G401 (cell line): ENCODE measurements around the gene HOXD13. TPM values are rescaled to one million over a fixed set of nuclear protein-coding genes. Genes with fewer than 3 reads are reported as not detected.

Experiments
- DNase-seq: peaks from one replicate; pipeline ENCODE4 v3.0.0-alpha.2; 2015; ENCODE audit warnings: low spot score
- in situ Hi-C: cut with HindIII; loops from 2 replicates; pipeline ENCODE4 v1.10.0; 2016; ENCODE audit warnings: low sequenced_read_pairs, mixed read lengths
- total RNA-seq: library from RNA; depleted of rRNA; stranded (reverse); fragments of >200 nt; shearing (Covaris generic); gene quantifications from 2 replicates; pipeline ENCODE4 v1.2.3, GENCODE V29; 2014; rRNA removed

Gene HOXD13
- total RNA-seq, 1 experiment from 2014 or later = not detected

DNA sequence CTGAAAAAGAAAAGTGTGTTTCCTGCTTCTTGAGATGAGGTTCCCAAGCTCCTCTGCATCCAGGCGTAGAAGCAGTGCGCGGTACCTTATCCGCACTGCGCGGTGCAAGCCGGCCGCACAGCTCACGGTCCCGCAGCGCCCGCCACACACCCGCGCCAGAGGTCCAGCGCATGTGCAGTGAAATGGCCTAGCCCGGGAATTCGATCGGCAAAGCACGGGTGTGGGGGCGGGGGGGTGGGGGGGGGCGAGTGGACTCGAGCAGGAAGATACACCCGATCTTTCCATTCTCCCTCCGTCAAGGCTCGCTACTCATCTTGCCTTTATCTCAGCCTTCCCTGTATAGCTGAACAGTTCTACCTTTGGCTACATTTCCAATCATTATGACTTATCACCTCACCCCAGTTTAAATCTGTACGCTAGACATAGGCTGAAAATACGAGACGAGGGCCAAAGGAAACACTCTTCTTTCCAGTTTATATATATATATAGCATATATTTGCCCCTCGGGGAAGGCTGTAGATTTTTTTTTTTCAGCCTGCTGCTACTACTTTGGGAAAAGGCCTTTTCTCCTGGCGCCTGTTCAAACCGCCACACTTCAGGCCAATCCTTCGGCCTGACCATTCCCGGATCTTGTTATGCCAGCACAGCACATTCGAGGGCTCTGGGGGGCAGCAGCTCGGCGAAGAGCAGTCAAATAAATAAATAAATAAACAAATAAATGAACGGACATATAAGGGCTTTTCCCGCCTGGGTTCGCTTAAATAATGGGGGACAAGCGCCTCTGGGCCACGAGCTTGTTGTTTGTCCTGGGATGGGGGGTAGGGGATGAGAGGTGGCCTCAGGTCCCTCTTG is 47.4 kb downstream of the HOXD13 start:
- in situ Hi-C loops = no loop called here
- DNase-seq = no peak

DNA sequence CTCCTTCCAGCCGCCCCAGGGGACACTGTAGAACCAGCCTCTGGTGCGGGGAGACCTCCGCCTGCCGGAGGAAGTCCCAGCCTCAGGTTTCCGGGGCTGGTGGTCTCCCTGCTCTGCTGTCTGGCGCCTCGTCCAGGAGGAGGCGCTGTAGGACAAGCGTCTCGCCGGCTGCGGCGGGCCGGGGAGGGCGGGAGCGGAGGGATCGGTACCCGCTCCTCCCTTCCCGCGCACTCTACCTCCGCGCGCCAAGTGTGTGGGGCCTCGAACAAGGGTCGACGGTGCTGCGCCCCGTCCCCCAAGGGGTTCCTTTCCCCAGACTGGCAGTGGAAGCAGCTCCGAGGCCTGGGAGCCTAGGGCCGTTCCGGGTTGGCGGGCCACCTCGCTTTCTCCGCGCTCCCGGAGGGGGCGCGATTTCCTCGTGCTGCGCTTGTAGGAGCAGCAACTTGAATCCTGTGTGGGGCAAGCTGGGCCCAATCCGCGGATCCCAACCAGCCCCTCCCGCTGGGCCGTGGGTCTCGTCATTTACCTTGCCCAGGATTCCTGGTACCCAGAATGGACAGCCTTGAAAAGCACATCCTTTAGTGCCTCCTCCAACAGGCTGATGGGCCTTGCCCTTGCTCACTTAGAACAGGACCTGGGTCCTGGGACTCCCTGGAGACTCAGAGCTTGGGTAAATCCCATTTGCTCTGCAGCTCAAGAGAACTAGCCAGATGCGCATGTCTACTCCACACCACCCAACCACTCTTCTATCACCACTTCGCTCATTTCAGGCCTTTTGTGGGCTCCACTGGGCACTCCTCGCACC is 48.2 kb downstream of the HOXD13 start:
- in situ Hi-C loops = no loop called here
- DNase-seq = peak; percentile 23

DNA sequence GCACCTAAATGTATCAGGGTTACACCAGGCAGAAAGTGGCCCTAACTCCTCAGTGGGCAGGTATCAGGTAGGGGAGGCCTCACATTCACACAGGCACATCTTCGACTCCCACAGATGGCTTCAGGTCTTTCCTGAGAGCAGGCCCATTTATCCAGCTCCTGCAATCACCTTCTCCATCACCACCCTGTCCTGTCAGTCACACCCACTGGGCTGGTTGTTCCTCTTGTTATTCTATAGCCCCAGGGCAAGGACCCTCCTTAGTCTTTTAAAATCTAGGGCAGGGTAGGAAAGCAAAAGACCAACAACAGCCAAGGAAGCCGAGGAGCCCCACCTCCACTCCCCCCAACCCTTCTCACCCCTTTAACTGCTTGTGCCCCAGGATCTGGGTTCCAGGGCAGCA is 49.8 kb downstream of the HOXD13 start:
- in situ Hi-C loops = no loop called here
- DNase-seq = no peak

Other genes with a start within 250 kb of the HOXD13 start
- gene LNPK, start 90.5 kb upstream of the HOXD13 start, total RNA-seq = 7.4 and 9.4 TPM in 2 replicates
- not detected in 2 replicates for gene EVX2, start 8.8 kb upstream of the HOXD13 start, total RNA-seq
- gene HOXD12, start 7.1 kb downstream of the HOXD13 start, total RNA-seq = not detected in 2 replicates
- not detected in 2 replicates for gene HOXD11, start 14.6 kb downstream of the HOXD13 start, total RNA-seq
- gene HOXD10, start 24.1 kb downstream of the HOXD13 start, total RNA-seq = not detected in 2 replicates
- 6.6 and 10.6 TPM in 2 replicates for gene HOXD9, start 30.0 kb downstream of the HOXD13 start, total RNA-seq
- gene HOXD8, start 37.0 kb downstream of the HOXD13 start, total RNA-seq = 4.1 and 4.2 TPM in 2 replicates
- 1.7 TPM in 1 of 2 replicates, not detected in the other for gene HOXD4, start 58.8 kb downstream of the HOXD13 start, total RNA-seq
- gene HOXD3, start 64.6 kb downstream of the HOXD13 start, total RNA-seq = 1.8 and 6.5 TPM in 2 replicates
- 0.68 and 1.3 TPM in 2 replicates for gene HOXD1, start 95.9 kb downstream of the HOXD13 start, total RNA-seq
- 48.7 and 57.6 TPM in 2 replicates for gene MTX2, start 176.7 kb downstream of the HOXD13 start, total RNA-seq